ENCODE results near the gene MAD1L1.

- TF ChIP-seq POLR2A (IDR thresholded peaks at IDR 0.05) (no peak), EP300 (IDR thresholded peaks at IDR 0.05) (no peak), CTCF (IDR thresholded peaks at IDR 0.05) (no peak)
Measured at GRCh38 chr7:1943326-1943725, 289.4 kb downstream of the MAD1L1 start.
